Activated gamma-delta T cell (primary cell): ENCODE data around the gene NSUN3.

Experiments
- DNase-seq: peaks from one replicate; lab custom pipeline; 2025; lab: John Stamatoyannopoulos, UW

NSUN3 gene

GRCh38 chr3:94121161-94121560, 58.3 kb downstream of the NSUN3 start:
- DNase-seq = no peak

GRCh38 chr3:94127115-94127514, 64.3 kb downstream of the NSUN3 start:
- no peak for DNase-seq

- no peak for DNase-seq
Observed at GRCh38 chr3:94130690-94131089, 67.8 kb downstream of the NSUN3 start.

- no peak for DNase-seq
Observed at GRCh38 chr3:94132777-94133176, 69.9 kb downstream of the NSUN3 start.

- DNase-seq = no peak
Observed at GRCh38 chr3:94136133-94136532, 73.3 kb downstream of the NSUN3 start.

GRCh38 chr3:94137377-94137776, 74.5 kb downstream of the NSUN3 start:
- no peak for DNase-seq

GRCh38 chr3:94146455-94146854, 83.6 kb downstream of the NSUN3 start:
- DNase-seq = no peak

- DNase-seq = no peak
Observed at GRCh38 chr3:94147012-94147411, 84.2 kb downstream of the NSUN3 start.

- no peak for DNase-seq
Observed at GRCh38 chr3:94150113-94150512, 87.3 kb downstream of the NSUN3 start.

GRCh38 chr3:94156626-94157025, 93.8 kb downstream of the NSUN3 start:
- DNase-seq = no peak

- no peak for DNase-seq
Observed at GRCh38 chr3:94158512-94158911, 95.7 kb downstream of the NSUN3 start.

GRCh38 chr3:94159062-94159828, 96.4 kb downstream of the NSUN3 start:
- no peak for DNase-seq

GRCh38 chr3:94162700-94163099, 99.8 kb downstream of the NSUN3 start:
- no peak for DNase-seq

GRCh38 chr3:94167346-94167745, 104.5 kb downstream of the NSUN3 start:
- DNase-seq = no peak

- no peak for DNase-seq
Observed at GRCh38 chr3:94167796-94168195, 104.9 kb downstream of the NSUN3 start.

- no peak for DNase-seq
Observed at GRCh38 chr3:94171954-94172353, 109.1 kb downstream of the NSUN3 start.

- DNase-seq = no peak
Observed at GRCh38 chr3:94172695-94173310, 109.9 kb downstream of the NSUN3 start.

- DNase-seq = no peak
Observed at GRCh38 chr3:94173673-94174434, 111.0 kb downstream of the NSUN3 start.

GRCh38 chr3:94175677-94176076, 112.8 kb downstream of the NSUN3 start:
- no peak for DNase-seq

GRCh38 chr3:94176988-94177745, 114.3 kb downstream of the NSUN3 start:
- DNase-seq = no peak
